ENCODE measurements around the gene FAM174C.
A peak's percentile ranks its signal among the peaks of the same experiment; 100 is the strongest.

FAM174C gene

DNA sequence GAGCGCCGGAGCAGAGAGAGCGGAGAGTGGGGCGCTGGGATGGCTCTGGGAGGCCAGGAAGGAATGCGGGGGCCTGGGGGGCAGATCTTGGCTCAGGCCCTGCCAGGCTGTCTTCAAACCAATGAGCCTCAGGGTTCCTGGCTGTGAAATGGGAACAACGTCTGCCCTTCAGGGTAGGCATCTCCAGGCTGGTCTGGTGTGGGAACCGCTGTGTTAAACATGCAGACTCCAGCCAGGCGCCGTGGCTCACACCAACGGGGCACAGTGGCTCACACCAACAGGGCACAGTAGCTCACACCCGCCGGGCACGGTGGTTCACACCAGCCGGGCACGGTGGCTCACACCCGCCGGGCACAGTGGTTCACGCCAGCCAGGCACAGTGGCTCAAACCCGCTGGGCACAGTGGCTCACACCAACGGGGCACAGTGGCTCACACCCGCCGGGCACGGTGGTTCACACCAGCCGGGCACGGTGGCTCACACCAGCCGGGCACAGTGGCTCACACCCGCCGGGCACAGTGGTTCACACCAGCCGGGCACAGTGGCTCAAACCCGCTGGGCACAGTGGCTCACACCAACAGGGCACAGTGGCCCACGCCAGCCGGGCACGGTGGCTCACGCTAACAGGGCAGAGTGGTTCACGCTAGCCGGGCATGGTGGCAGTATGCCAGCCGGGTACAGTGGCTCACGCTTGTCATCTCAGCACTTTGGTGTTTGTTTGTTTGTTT, 50.4 kb downstream of the FAM174C start:
- Histone ChIP-seq H3K4me1 (ENCODE audit: control insufficient read depth in 2 of 2, insufficient read depth in 2 of 2, low read length in 2 of 2) (peaks cover 4 to 5% of the 10 kb centered on the region in 2 donors), H3K36me3 (ENCODE audit: control insufficient read depth in 2 of 2, insufficient read depth in 2 of 2, low read length in 2 of 2) (no peaks in the 10 kb centered on the region), H3K27ac (ENCODE audit: low read depth in 2 of 2, low read length in 2 of 2) (no peak overlapping the region), H3K9ac (ENCODE audit: low read depth in 1 of 2, low read length in 2 of 2) (no peak overlapping the region), H3K9me3 (ENCODE audit: control insufficient read depth in 2 of 2, low read length in 2 of 2) (no peaks in the 10 kb centered on the region), H3K4me3 (ENCODE audit: low read length in 2 of 2) (peak overlapping the region in 1 of 2 donors; percentile 42), H3K27me3 (ENCODE audit: control insufficient read depth in 2 of 2, insufficient read depth in 2 of 2, low read length in 2 of 2) (peaks cover 19 to 20% of the 10 kb centered on the region in 2 donors)

DNA sequence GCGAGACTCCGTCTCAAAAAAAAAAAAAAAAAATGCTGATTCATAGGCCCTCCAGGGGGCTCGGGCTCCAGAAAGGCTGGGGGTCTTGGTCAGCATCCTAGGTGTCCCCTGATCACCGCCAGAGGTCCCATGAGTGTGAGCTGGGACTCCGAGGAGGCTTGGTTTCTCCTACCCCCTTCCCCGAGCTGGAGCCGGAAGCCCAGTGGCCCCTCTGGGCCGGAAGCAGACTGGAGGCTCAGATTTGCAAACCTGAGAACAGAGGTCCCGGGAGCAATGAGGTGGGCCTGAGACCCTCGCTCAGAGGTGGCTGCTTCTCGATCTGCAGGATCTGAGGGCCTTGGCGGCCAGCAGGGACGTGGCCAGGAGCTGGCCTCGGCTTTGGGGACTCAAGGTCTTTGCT, 51.8 kb downstream of the FAM174C start:
- Histone ChIP-seq H3K4me1 (ENCODE audit: control insufficient read depth in 2 of 2, insufficient read depth in 2 of 2, low read length in 2 of 2) (peaks cover 4 to 5% of the 10 kb centered on the region in 2 donors), H3K9me3 (ENCODE audit: control insufficient read depth in 2 of 2, low read length in 2 of 2) (no peaks in the 10 kb centered on the region), H3K36me3 (ENCODE audit: control insufficient read depth in 2 of 2, insufficient read depth in 2 of 2, low read length in 2 of 2) (no peaks in the 10 kb centered on the region), H3K9ac (ENCODE audit: low read depth in 1 of 2, low read length in 2 of 2) (no peak overlapping the region), H3K27me3 (ENCODE audit: control insufficient read depth in 2 of 2, insufficient read depth in 2 of 2, low read length in 2 of 2) (peaks cover 23 to 25% of the 10 kb centered on the region in 2 donors), H3K27ac (ENCODE audit: low read depth in 2 of 2, low read length in 2 of 2) (no peak overlapping the region), H3K4me3 (ENCODE audit: low read length in 2 of 2) (no peak overlapping the region)
